ES-I3 (cell line): ENCODE data around the gene DUSP2.
"Not testable (repeated sequence)": the region's sequence is repeated elsewhere in the genome, so short reads cannot be mapped to it uniquely, and the experiment has no call there.

Source experiments
- H3K36me3 ChIP-seq: 2 replicates; pipeline ENCODE4 v1.6.1; 2013; ENCODE audit warnings: mild to moderate bottlenecking, low read length, control low read depth, moderate library complexity; ENCODE audit not compliant: insufficient read depth
- H3K4me1 ChIP-seq: 2 replicates; pipeline ENCODE4 v1.6.1; 2013; ENCODE audit warnings: mild to moderate bottlenecking, control low read depth, low read length; ENCODE audit not compliant: insufficient read depth
- H3K9ac ChIP-seq: 2 replicates; pipeline ENCODE4 v1.6.1; 2013; ENCODE audit warnings: low read depth, mild to moderate bottlenecking, low read length, moderate library complexity
- H3K9me3 ChIP-seq: 2 replicates; pipeline ENCODE4 v1.6.1; 2013; ENCODE audit warnings: mild to moderate bottlenecking, low read length, moderate library complexity; ENCODE audit not compliant: control insufficient read depth, insufficient read depth

Gene DUSP2

GRCh38 chr2:96146153-96146880, 1.1 kb upstream of the DUSP2 start:
- Histone ChIP-seq H3K9me3 (no peaks in the 10 kb centered on the region), H3K4me1 (peaks cover 22% of the 10 kb centered on the region; the same call in 1 of the 2 replicates), H3K9ac (peak overlapping the region; percentile 48; the same call in 1 of the 2 replicates), H3K36me3 (no peaks in the 10 kb centered on the region)

GRCh38 chr2:96145848-96146152, 560 bp upstream of the DUSP2 start:
- peak overlapping the region; percentile 48 for H3K9ac ChIP-seq
- no peaks in the 10 kb centered on the region for H3K9me3 ChIP-seq
- H3K36me3 ChIP-seq: no peaks in the 10 kb centered on the region
- peaks cover 22% of the 10 kb centered on the region; the same call in 1 of the 2 replicates for H3K4me1 ChIP-seq

GRCh38 chr2:96144481-96145035, 682 bp downstream of the DUSP2 start:
- no peaks in the 10 kb centered on the region for H3K36me3 ChIP-seq
- peaks cover 22% of the 10 kb centered on the region; the same call in 1 of the 2 replicates for H3K4me1 ChIP-seq
- H3K9me3 ChIP-seq: no peaks in the 10 kb centered on the region
- H3K9ac ChIP-seq: peak overlapping the region; percentile 48

GRCh38 chr2:96143848-96144480, 1.3 kb downstream of the DUSP2 start:
- Histone ChIP-seq H3K36me3 (no peaks in the 10 kb centered on the region), H3K9me3 (no peaks in the 10 kb centered on the region), H3K9ac (peak overlapping the region; percentile 48; the same call in 1 of the 2 replicates), H3K4me1 (peaks cover 22% of the 10 kb centered on the region; the same call in 1 of the 2 replicates)

GRCh38 chr2:96143231-96143847, 1.9 kb downstream of the DUSP2 start:
- Histone ChIP-seq H3K36me3 (no peaks in the 10 kb centered on the region), H3K9ac (no peak overlapping the region), H3K4me1 (peaks cover 22% of the 10 kb centered on the region; the same call in 1 of the 2 replicates), H3K9me3 (no peaks in the 10 kb centered on the region)

- peaks cover 18% of the 10 kb centered on the region; the same call in 1 of the 2 replicates for H3K4me1 ChIP-seq
- H3K9ac ChIP-seq: no peak overlapping the region
- H3K9me3 ChIP-seq: no peaks in the 10 kb centered on the region
- no peaks in the 10 kb centered on the region for H3K36me3 ChIP-seq
Measured at GRCh38 chr2:96142217-96143113, 2.8 kb downstream of the DUSP2 start.

GRCh38 chr2:96141624-96141967, 3.6 kb downstream of the DUSP2 start:
- not testable (repeated sequence) for H3K9me3 ChIP-seq, H3K36me3 ChIP-seq, H3K9ac ChIP-seq
- peaks cover 14% of the 10 kb centered on the region; the same call in 1 of the 2 replicates for H3K4me1 ChIP-seq

- Histone ChIP-seq H3K4me1 (peaks cover 9% of the 10 kb centered on the region; the same call in 1 of the 2 replicates), H3K36me3 (no peaks in the 10 kb centered on the region), H3K9me3 (no peaks in the 10 kb centered on the region), H3K9ac (no peak overlapping the region)
Measured at GRCh38 chr2:96140941-96141623, 4.2 kb downstream of the DUSP2 start.

- no peak overlapping the region for H3K9ac ChIP-seq
- H3K9me3 ChIP-seq: no peaks in the 10 kb centered on the region
- no peaks in the 10 kb centered on the region for H3K36me3 ChIP-seq
- H3K4me1 ChIP-seq: peaks cover 3% of the 10 kb centered on the region; the same call in 1 of the 2 replicates
Measured at GRCh38 chr2:96139181-96139758, 6.0 kb downstream of the DUSP2 start.

- 0 out of 2 replicates have a peak, but pooled peaks cover 3% of the 10 kb centered on the region for H3K4me1 ChIP-seq
- no peak within 1 kb of the TSS; the same call in 1 of the 2 replicates for H3K9ac ChIP-seq
- no peaks in the 10 kb centered on the region for H3K36me3 ChIP-seq
- no peaks in the 10 kb centered on the region for H3K9me3 ChIP-seq
Measured at GRCh38 chr2:96138179-96139145, 6.8 kb downstream of the DUSP2 start, which contains the start of gene ASTL. Gene ASTL, minus strand, starts transcription at chr2:96138502. Its CDS starts 66 bp downstream, at chr2:96138436.

- no peaks in the 10 kb centered on the region for H3K9me3 ChIP-seq
- no peak overlapping the region for H3K9ac ChIP-seq
- no peaks in the 10 kb centered on the region for H3K36me3 ChIP-seq
- H3K4me1 ChIP-seq: 0 out of 2 replicates have a peak, but pooled peaks cover 3% of the 10 kb centered on the region
Measured at GRCh38 chr2:96137321-96138178, 7.7 kb downstream of the DUSP2 start.
